Gastroesophageal sphincter (tissue), 2 donors: ENCODE measurements around the gene PPP1R13B.

Experiments used
- POLR2A ChIP-seq, 2 donors: fragments of 450-650 bp; IDR thresholded peaks; one replicate each; pipeline ENCODE4 v1.6.1; 2017; ENCODE audit warnings: antibody characterized with exemption in 2 of 2, mild to moderate bottlenecking in 2 of 2, moderate library complexity in 1 of 2
- POLR2AphosphoS5 ChIP-seq: sonication (generic); formaldehyde crosslinking; IDR thresholded peaks from one replicate; pipeline ENCODE4 v1.6.1; 2017; ENCODE audit warnings: antibody characterized with exemption

DNA sequence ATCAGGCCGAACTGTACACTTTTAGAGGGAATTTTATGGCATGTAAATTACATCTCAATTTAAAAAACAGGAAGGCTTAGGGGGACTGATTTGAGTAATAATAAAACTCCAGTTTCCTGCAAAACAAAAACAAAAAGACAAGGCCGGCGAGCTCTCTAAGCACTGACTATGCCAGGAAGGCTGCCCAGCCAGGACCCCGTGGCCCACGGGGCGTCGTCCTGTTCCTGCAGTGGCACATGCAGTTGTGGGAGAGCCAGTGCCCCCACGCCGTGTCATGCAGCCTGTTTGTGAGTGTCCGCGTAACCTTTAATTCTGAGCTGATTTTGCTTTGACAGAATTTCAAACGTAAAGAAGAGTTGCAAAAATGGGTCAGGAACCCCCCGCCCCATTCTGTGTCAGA lies 142.7 kb downstream of the PPP1R13B start:
- TF ChIP-seq POLR2AphosphoS5 (no peak), POLR2A (IDR thresholded peaks at IDR 0.05) (no peak)
